GM20000 (cell line): Measurements from ENCODE around the gene IFNL2.
A peak's percentile ranks its signal among the peaks of the same experiment; 100 is the strongest.
"Not testable (repeated sequence)": the region's sequence is repeated elsewhere in the genome, so short reads cannot be mapped to it uniquely, and the experiment has no call there.

Experiments used
- DNase-seq: peaks from one replicate; pipeline ENCODE4 v3.0.0; 2012; ENCODE audit warnings: low spot score
- CTCF ChIP-seq: IDR thresholded peaks from 2 replicates; pipeline ENCODE4 v1.5.1; 2012; ENCODE audit warnings: mild to moderate bottlenecking, control low read depth; ENCODE audit errors: extremely low read depth, missing control alignments

The IFNL2 gene

GRCh38 chr19:39268085-39268484 is at the start of gene IFNL2:
TSS of gene IFNL2 (plus strand) at chr19:39268396. CDS start at chr19:39268569, 173 bp downstream.
- not testable (repeated sequence) for DNase-seq

GRCh38 chr19:39219108-39219507 is 49.1 kb upstream of the IFNL2 start:
- DNase-seq = not testable (repeated sequence)

GRCh38 chr19:39223703-39224279 is 44.4 kb upstream of the IFNL2 start:
- DNase-seq = no peak
- no peak for TF ChIP-seq CTCF

- DNase-seq = no peak
- TF ChIP-seq CTCF = no peak
Observed at GRCh38 chr19:39224910-39225309, 43.3 kb upstream of the IFNL2 start.

- no peak for TF ChIP-seq CTCF
- DNase-seq = no peak
Observed at GRCh38 chr19:39230096-39230764, 38.0 kb upstream of the IFNL2 start.

GRCh38 chr19:39232708-39233107 is 35.5 kb upstream of the IFNL2 start:
- DNase-seq = no peak
- no peak for TF ChIP-seq CTCF

GRCh38 chr19:39236527-39236926 is 31.7 kb upstream of the IFNL2 start:
- DNase-seq = no peak
- TF ChIP-seq CTCF = no peak

- DNase-seq = peak; percentile 75
- no peak for TF ChIP-seq CTCF
Observed at GRCh38 chr19:39237200-39238184, 30.7 kb upstream of the IFNL2 start.
